H1 (cell line): ENCODE measurements around the gene CD248. TPM values are rescaled to one million over a fixed set of nuclear protein-coding genes. Genes with fewer than 3 reads are reported as not detected.

Source experiments
- CTCF ChIA-PET: fragments of 300-600 bp; sonication (Branson Sonifier 250); formaldehyde crosslinking; loops from one replicate; lab custom pipeline; 2021; ENCODE audit not compliant: partially characterized antibody; lab: Charles Lee
- POLR2A ChIA-PET: fragments of 300-600 bp; sonication (Branson Sonifier 250); formaldehyde crosslinking; loops from one replicate; lab custom pipeline; 2021; ENCODE audit warnings: inconsistent platforms; ENCODE audit not compliant: partially characterized antibody; lab: Charles Lee
- DNase-seq, 2 experiments: peaks; one replicate each; pipeline versions ENCODE4 v3.0.0 to v3.0.0-alpha.2; 2010 to 2022; ENCODE audit warnings: low spot score in 2 of 2, low read depth in 1 of 2, mixed read lengths in 1 of 2
- FAIRE-seq: peaks from 2 replicates; lab custom pipeline; 2011; peaks lifted over from hg19 to GRCh38; lab: Jason Lieb, UNC
- H2AFZ ChIP-seq: 2 replicates; pipeline ENCODE4 v1.8.1; 2012; ENCODE audit warnings: low read length, inconsistent platforms
- H2AK5ac ChIP-seq: 2 replicates; pipeline ENCODE4 v1.6.1; 2013; ENCODE audit warnings: low read depth, low read length
- H2BK120ac ChIP-seq: replicated peaks from 2 replicates; pipeline ENCODE3; 2013; ENCODE audit warnings: low read depth, low read length, inconsistent platforms
- H2BK12ac ChIP-seq: 2 replicates; pipeline ENCODE4 v1.6.1; 2013; ENCODE audit warnings: low read depth, low read length
- H2BK15ac ChIP-seq: 2 replicates; pipeline ENCODE4 v1.6.1; 2013; ENCODE audit warnings: low read length
- H2BK20ac ChIP-seq: 2 replicates; pipeline ENCODE4 v1.6.1; 2013; ENCODE audit warnings: low read length
- H2BK5ac ChIP-seq: 2 replicates; pipeline ENCODE4 v1.6.1; 2013; ENCODE audit warnings: low read depth, low read length
- H3K14ac ChIP-seq: 2 replicates; pipeline ENCODE4 v1.6.1; 2013; ENCODE audit warnings: inconsistent platforms; ENCODE audit not compliant: insufficient read length
- H3K18ac ChIP-seq: 2 replicates; pipeline ENCODE4 v1.6.1; 2013; ENCODE audit warnings: low read length; ENCODE audit errors: extremely low read depth
- H3K23ac ChIP-seq: 2 replicates; pipeline ENCODE4 v1.6.1; 2013; ENCODE audit warnings: inconsistent platforms; ENCODE audit not compliant: insufficient read length
- H3K23me2 ChIP-seq: 2 replicates; pipeline ENCODE4 v1.6.1; 2013; ENCODE audit warnings: low read depth, low read length
- H3K27ac ChIP-seq: 2 replicates; pipeline ENCODE4 v1.6.1; 2011; ENCODE audit warnings: low read depth, low read length, inconsistent platforms
- H3K27me3 ChIP-seq, 4 experiments: replicated peaks in 1 of 4; 1 replicate in 1 of 4; 2 replicates in 3 of 4; pipeline versions ENCODE4 v1.6.1 to v1.8.1; 2011 to 2013; ENCODE audit warnings: low read length in 3 of 4, mild to moderate bottlenecking in 3 of 4, inconsistent platforms in 2 of 4, mixed read lengths in 2 of 4, moderate library complexity in 1 of 4; ENCODE audit not compliant: control insufficient read depth in 3 of 4, insufficient read depth in 3 of 4; ENCODE audit errors: extremely low read depth in 1 of 4
- H3K36me3 ChIP-seq, 4 experiments: 2 replicates each; pipeline versions ENCODE4 v1.6.1 to v1.8.1; 2011 to 2013; ENCODE audit warnings: mild to moderate bottlenecking in 4 of 4, low read length in 3 of 4, moderate library complexity in 2 of 4, control low read depth in 1 of 4, inconsistent platforms in 1 of 4; ENCODE audit not compliant: insufficient read depth in 4 of 4, control insufficient read depth in 2 of 4
- H3K4ac ChIP-seq: replicated peaks from 2 replicates; pipeline ENCODE3; 2013; ENCODE audit warnings: low read length, low read depth, mixed read lengths, inconsistent platforms; ENCODE audit not compliant: insufficient read length
- H3K4me1 ChIP-seq, 4 experiments: replicated peaks in 1 of 4; 1 replicate in 1 of 4; 2 replicates in 3 of 4; pipeline versions ENCODE4 v1.6.1 to v1.8.1; 2011 to 2013; ENCODE audit warnings: low read length in 3 of 4, inconsistent platforms in 2 of 4, mixed read lengths in 1 of 4; ENCODE audit not compliant: insufficient read depth in 4 of 4, control insufficient read depth in 3 of 4
- H3K4me2 ChIP-seq, 2 experiments: 2 replicates each; pipeline versions ENCODE4 v1.6.1 to v1.8.1; 2011 to 2013; ENCODE audit warnings: low read depth in 2 of 2, low read length in 2 of 2, control low read depth in 1 of 2, inconsistent platforms in 1 of 2, mild to moderate bottlenecking in 1 of 2; ENCODE audit not compliant: insufficient read depth in 1 of 2
- H3K4me3 ChIP-seq, 4 experiments: fragments of 200-600, 300-600 bp in 1 of 4; sonication (generic), shearing (Covaris generic), sonication (Bioruptor Twin) in 1 of 4; 2 replicates each; pipeline versions ENCODE4 v1.5.1 to v1.8.1; 2011 to 2016; ENCODE audit warnings: low read length in 4 of 4, low read depth in 3 of 4, control low read depth in 2 of 4, inconsistent platforms in 2 of 4, mild to moderate bottlenecking in 2 of 4, mixed read lengths in 1 of 4, moderate library complexity in 1 of 4; ENCODE audit not compliant: insufficient read depth in 2 of 4; ENCODE audit errors: extremely low read depth in 1 of 4
- H3K56ac ChIP-seq: replicated peaks from 2 replicates; pipeline ENCODE3; 2013; ENCODE audit warnings: low read depth, mild to moderate bottlenecking, mixed read lengths, low read length, inconsistent platforms; ENCODE audit not compliant: insufficient read length
- H3K79me1 ChIP-seq: 2 replicates; pipeline ENCODE4 v1.6.1; 2013; ENCODE audit warnings: low read depth, low read length, control low read depth
- H3K79me2 ChIP-seq, 2 experiments: 2 replicates each; pipeline versions ENCODE4 v1.6.1 to v1.8.1; 2012 to 2013; ENCODE audit warnings: low read length in 2 of 2, mild to moderate bottlenecking in 2 of 2, inconsistent platforms in 1 of 2; ENCODE audit not compliant: insufficient read depth in 2 of 2, control insufficient read depth in 1 of 2
- H3K9ac ChIP-seq, 4 experiments: replicated peaks in 1 of 4; 1 replicate in 1 of 4; 2 replicates in 3 of 4; pipeline versions ENCODE4 v1.6.1 to v1.8.1; 2011 to 2013; ENCODE audit warnings: low read depth in 3 of 4, low read length in 3 of 4, control low read depth in 2 of 4, mild to moderate bottlenecking in 2 of 4, moderate library complexity in 2 of 4, inconsistent platforms in 1 of 4; ENCODE audit errors: extremely low read depth in 1 of 4
- H3K9me3 ChIP-seq, 2 experiments: 2 replicates each; pipeline versions ENCODE4 v1.6.1 to v1.8.1; 2012 to 2013; ENCODE audit warnings: mild to moderate bottlenecking in 2 of 2, moderate library complexity in 2 of 2, control low read depth in 1 of 2, inconsistent platforms in 1 of 2, low read depth in 1 of 2, low read length in 1 of 2, mixed read lengths in 1 of 2; ENCODE audit not compliant: insufficient read depth in 2 of 2
- H4K20me1 ChIP-seq, 2 experiments: replicated peaks in 1 of 2; 2 replicates each; pipeline versions ENCODE3 to v1.8.1; 2011 to 2013; ENCODE audit warnings: inconsistent platforms in 2 of 2, low read length in 2 of 2, mild to moderate bottlenecking in 1 of 2; ENCODE audit not compliant: insufficient read depth in 2 of 2, control insufficient read depth in 1 of 2
- H4K5ac ChIP-seq: 2 replicates; pipeline ENCODE4 v1.6.1; 2013; ENCODE audit warnings: low read length, low read depth, mixed read lengths, inconsistent platforms; ENCODE audit not compliant: insufficient read length
- H4K8ac ChIP-seq: 2 replicates; pipeline ENCODE4 v1.8.0; 2013; ENCODE audit warnings: mild to moderate bottlenecking, moderate library complexity, low read length, inconsistent platforms; ENCODE audit not compliant: insufficient read depth; ENCODE audit errors: extremely low read depth
- H4K91ac ChIP-seq: replicated peaks from 2 replicates; pipeline ENCODE3; 2013; ENCODE audit warnings: low read length, mixed read lengths, inconsistent platforms; ENCODE audit not compliant: insufficient read length
- KDM1A ChIP-seq: fragments of 200-600, 300-600 bp; sonication (generic); IDR thresholded peaks from 2 replicates; pipeline ENCODE4 v1.7.1; 2016; ENCODE audit warnings: mild to moderate bottlenecking, low read length, borderline replicate concordance
- POLR2A ChIP-seq, 2 experiments: IDR thresholded peaks; 1 replicate in 1 of 2; 2 replicates in 1 of 2; pipeline ENCODE4 v1.6.1; 2011; ENCODE audit warnings: low read depth in 2 of 2, low read length in 2 of 2, mild to moderate bottlenecking in 2 of 2; ENCODE audit errors: control extremely low read depth in 1 of 2
- POLR2AphosphoS5 ChIP-seq: IDR thresholded peaks from 2 replicates; pipeline ENCODE4 v1.6.1; 2011; ENCODE audit warnings: low read depth, low read length
- WGBS, 2 experiments: shearing (Covaris generic) in 1 of 2; methylation state at CpG; one replicate each; pipeline versions ENCODE4 v1.1.6 to v1.1.7; 2013 to 2015; ENCODE audit warnings: low lambda C conversion rate in 2 of 2, mixed read lengths in 2 of 2, inconsistent platforms in 1 of 2, low coverage in 1 of 2, missing lambda C conversion rate in 1 of 2; ENCODE audit not compliant: insufficient replicate concordance in 2 of 2, insufficient coverage in 1 of 2, insufficient read length in 1 of 2; ENCODE audit errors: extremely low coverage in 1 of 2, missing lambda C conversion rate in 1 of 2; 5-methylcytosine and 5-hydroxymethylcytosine counted together
- polyA plus RNA-seq, 7 experiments: library from polyadenylated mRNA; depleted of rRNA in 3 of 7; stranded (reverse) in 5 of 7; unstranded in 2 of 7; fragments of >200 nt in 5 of 7; fragments of 200-250 nt in 2 of 7; gene quantifications; 1 replicate in 5 of 7; 2 replicates in 1 of 7; 4 replicates in 1 of 7; pipeline versions ENCODE4 v1.2.1 to v1.2.3, GENCODE V29; 2011 to 2013; ENCODE audit warnings: missing spikeins in 2 of 7, mixed read lengths in 2 of 7
- total RNA-seq: library from RNA; stranded (reverse); fragmentation: NEBNext Ultra II Directional; extraction: Animal tissue kit (Norgen Biotek cat#: 25700); gene quantifications from 2 replicates; pipeline ENCODE4 v1.2.1, GENCODE V29; 2021

CD248 gene
- total and polyA plus RNA-seq, 2 of the 8 experiments (the other 6 are each of a cell fraction or from before 2014, with no cell fraction given) = 2.7 to 3.9 TPM

DNA sequence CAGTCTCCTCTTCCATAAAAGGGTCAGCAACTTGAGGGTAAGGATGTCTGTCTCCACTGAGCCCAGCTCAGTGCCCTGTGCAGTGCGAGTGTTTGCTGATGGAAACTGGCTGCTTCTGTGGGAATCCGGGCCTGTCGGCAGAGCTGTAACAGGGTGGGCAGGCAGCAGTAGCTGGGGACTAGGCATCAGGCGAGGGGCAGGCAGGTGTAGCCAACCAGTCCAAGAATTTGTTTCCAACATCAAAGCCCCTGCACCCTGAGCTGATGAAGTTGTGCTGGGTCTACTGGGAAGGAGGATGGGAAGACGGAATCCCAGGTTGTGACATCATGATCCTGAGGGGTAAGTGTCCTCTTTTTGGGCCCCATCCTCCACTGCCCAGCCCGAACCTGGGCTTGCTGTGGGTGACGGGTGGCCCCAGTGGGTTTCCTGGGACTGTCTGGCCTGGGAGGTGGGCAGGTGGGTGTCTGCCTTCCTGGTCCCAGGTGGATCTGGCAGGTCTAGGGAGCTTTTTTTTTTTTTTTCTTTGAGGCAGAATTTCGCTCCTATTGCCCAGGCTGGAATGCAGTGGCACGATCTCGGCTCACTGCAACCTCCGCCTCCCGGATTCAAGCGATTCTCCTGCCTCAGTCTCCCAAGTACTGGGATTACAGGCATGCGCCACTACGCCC, 43.7 kb upstream of the CD248 start:
- Histone ChIP-seq H2BK5ac (no peak overlapping the region; the same call in 1 of the 2 replicates), H3K79me2 (no peaks in the 10 kb centered on the region), H3K23me2 (no peaks in the 10 kb centered on the region), H3K4me3 (no peak overlapping the region), H2AFZ (no peak overlapping the region), H4K5ac (no peak overlapping the region), H2AK5ac (no peak overlapping the region), H3K4ac (no peak overlapping the region), H3K79me1 (no peaks in the 10 kb centered on the region), H3K18ac (no peak overlapping the region), H3K14ac (no peak overlapping the region), H3K27ac (no peak overlapping the region), H4K8ac (no peak overlapping the region), H3K9ac (no peak overlapping the region), H4K20me1 (peaks cover 0 to 11% of the 10 kb centered on the region in 2 experiments), H3K9me3 (no peaks in the 10 kb centered on the region), H4K91ac (no peak overlapping the region), H2BK20ac (no peak overlapping the region), H3K23ac (no peak overlapping the region), H2BK15ac (no peak overlapping the region), H3K4me2 (no peak overlapping the region), H2BK120ac (no peak overlapping the region), H2BK12ac (no peak overlapping the region), H3K36me3 (peaks cover 10 to 26% (median 22%) of the 10 kb centered on the region in 4 experiments), H3K56ac (no peak overlapping the region), H3K27me3 (no peaks in the 10 kb centered on the region), H3K4me1 (peaks cover 0 to 3% (median 0%) of the 10 kb centered on the region in 4 experiments; a peak in 1 of 7 replicates)
- 94% methylated on average over 11 of the region's 15 CpGs; no CpG with 5 or more reads in 1 of the 2 experiments for WGBS, 2 experiments
- FAIRE-seq = no peak
- TF ChIP-seq POLR2AphosphoS5 (peak; percentile 65), POLR2A (IDR thresholded peaks at IDR 0.05; ENCODE audit: control extremely low read depth in 1 of 2, low read depth in 2 of 2, low read length in 2 of 2) (peak in 1 of 2 experiments; percentile 17; a peak in 1 of 3 replicates), KDM1A (no peak)
- DNase-seq = no peak
- ChIA-PET CTCF (interaction anchor here (0.6 to 3.0 kb wide), 5 partner anchors 11 to 49 kb away, joined by 3 to 14 read pairs (median 5); partner anchors contain the start of genes B4GAT1 and SLC29A2), POLR2A (interaction anchor here (0.7 to 28.7 kb wide), 11 partner anchors 8 to 339 kb away, joined by 3 to 487 read pairs (median 6); partner anchors contain the start of genes B4GAT1, BRMS1, RAB1B and RIN1)
